B cell (primary cell): ENCODE data around the gene USP14.

ENCODE experiments used
- CTCF ChIP-seq: fragments of 200-600 bp; IDR thresholded peaks from one replicate; pipeline ENCODE4 v1.8.0; 2022; ENCODE audit warnings: antibody characterized with exemption, mild to moderate bottlenecking
- EZH2 ChIP-seq: IDR thresholded peaks from 2 replicates; pipeline ENCODE4 v1.6.1; 2012; ENCODE audit warnings: borderline replicate concordance, low read depth, mild to moderate bottlenecking, moderate library complexity, low read length; ENCODE audit not compliant: insufficient read depth, poor library complexity, severe bottlenecking

- TF ChIP-seq CTCF = no peak
- no peak for TF ChIP-seq EZH2
Observed at GRCh38 chr18:111306-112014, 46.9 kb upstream of the USP14 start.
